Common myeloid progenitor, CD34-positive (primary cell): ENCODE results near the gene ENOPH1.

Experiments
- CTCF ChIA-PET: fragments of 350-600 bp; sonication (Branson Sonifier 250); formaldehyde crosslinking; loops from one replicate; lab custom pipeline; 2021; ENCODE audit warnings: antibody characterized with exemption; lab: Charles Lee
- POLR2A ChIA-PET: fragments of 350-600 bp; sonication (Branson Sonifier 250); formaldehyde crosslinking; loops from one replicate; lab custom pipeline; 2021; ENCODE audit warnings: antibody characterized with exemption; lab: Charles Lee
- DNase-seq, 3 donors: peaks; one replicate each; pipeline versions ENCODE4 v3.0.0 to v3.0.0-alpha.2; 2013
- H3K27ac ChIP-seq, 2 experiments: 1 replicate in 1 of 2; 2 replicates in 1 of 2; pipeline ENCODE4 v1.7.0; 2013; ENCODE audit warnings: inconsistent platforms in 2 of 2, low read length in 2 of 2, mild to moderate bottlenecking in 2 of 2, low read depth in 1 of 2, moderate library complexity in 1 of 2; ENCODE audit not compliant: severe bottlenecking in 2 of 2, insufficient read depth in 1 of 2, poor library complexity in 1 of 2
- H3K27me3 ChIP-seq, 5 experiments: replicated peaks in 2 of 5; 1 replicate in 3 of 5; 2 replicates in 2 of 5; pipeline versions ENCODE4 v1.6.1 to v1.7.0; 2013; ENCODE audit warnings: low read length in 4 of 5, mild to moderate bottlenecking in 2 of 5, moderate library complexity in 2 of 5, inconsistent platforms in 1 of 5; ENCODE audit not compliant: insufficient read depth in 5 of 5, control insufficient read depth in 4 of 5
- H3K36me3 ChIP-seq, 4 experiments: 1 replicate in 2 of 4; 2 replicates in 2 of 4; pipeline versions ENCODE4 v1.6.1 to v1.7.0; 2013; ENCODE audit warnings: low read length in 3 of 4, control low read depth in 1 of 4, mild to moderate bottlenecking in 1 of 4; ENCODE audit not compliant: control insufficient read depth in 4 of 4, insufficient read depth in 4 of 4
- H3K4me1 ChIP-seq, 4 experiments: 1 replicate in 3 of 4; 2 replicates in 1 of 4; pipeline versions ENCODE4 v1.6.1 to v1.7.1; 2013; ENCODE audit warnings: low read length in 3 of 4, mild to moderate bottlenecking in 3 of 4, control low read depth in 1 of 4, inconsistent platforms in 1 of 4, moderate library complexity in 1 of 4; ENCODE audit not compliant: control insufficient read depth in 4 of 4, insufficient read depth in 4 of 4; ENCODE audit errors: control extremely low read depth in 1 of 4
- H3K4me3 ChIP-seq, 7 experiments: 1 replicate in 4 of 7; 2 replicates in 3 of 7; pipeline versions ENCODE4 v1.5.1 to v1.7.0; 2013; ENCODE audit warnings: mild to moderate bottlenecking in 7 of 7, low read length in 6 of 7, moderate library complexity in 6 of 7, inconsistent platforms in 2 of 7, low read depth in 2 of 7, control low read depth in 1 of 7; ENCODE audit not compliant: insufficient read depth in 4 of 7, control insufficient read depth in 1 of 7; ENCODE audit errors: extremely low read depth in 1 of 7
- H3K9me3 ChIP-seq, 5 experiments: 1 replicate in 4 of 5; 2 replicates in 1 of 5; pipeline versions ENCODE4 v1.6.1 to v1.7.1; 2013; ENCODE audit warnings: low read length in 4 of 5, mild to moderate bottlenecking in 2 of 5, inconsistent platforms in 1 of 5, low read depth in 1 of 5, moderate library complexity in 1 of 5; ENCODE audit not compliant: control insufficient read depth in 4 of 5, insufficient read depth in 2 of 5; ENCODE audit errors: control extremely low read depth in 1 of 5
- WGBS: methylation state at CpG from one replicate; pipeline ENCODE4 v1.1.5; 2013; ENCODE audit not compliant: insufficient coverage; 5-methylcytosine and 5-hydroxymethylcytosine counted together

ENOPH1 gene

DNA sequence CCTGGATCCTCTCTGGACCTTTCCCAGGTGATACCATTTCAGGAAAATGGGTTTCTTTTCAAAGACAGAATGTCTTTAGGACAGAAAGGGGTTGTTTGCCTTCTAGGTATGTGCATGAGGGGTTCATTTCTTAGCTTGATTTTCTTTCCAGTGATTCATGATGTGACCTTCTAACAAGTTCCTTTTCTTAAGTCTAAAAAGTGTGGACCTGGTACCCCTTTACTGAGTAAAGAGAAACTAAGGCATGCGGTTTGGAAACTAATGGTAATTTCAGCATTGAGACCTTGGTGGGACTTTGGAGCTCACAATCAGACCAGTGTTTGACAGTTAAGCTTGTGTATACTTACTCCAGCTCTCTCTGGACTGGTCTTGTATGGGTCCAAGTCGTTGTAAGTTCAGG is 8.7 kb downstream of the ENOPH1 start:
- peaks cover 2 to 28% (median 2%) of the 10 kb centered on the region in 4 experiments for H3K36me3 ChIP-seq
- ChIA-PET CTCF (interaction anchor here (1.2 to 1.7 kb wide), 2 partner anchors 8 to 10 kb away, joined by 3 to 8 read pairs; no protein-coding TSS in a partner anchor), POLR2A (no interaction called here)
- no peaks in the 10 kb centered on the region for H3K4me1 ChIP-seq
- no peak overlapping the region for H3K4me3 ChIP-seq
- 100% methylated on average over 1 of the region's 2 CpGs for WGBS
- no peaks in the 10 kb centered on the region for H3K27me3 ChIP-seq
- no peak overlapping the region for H3K27ac ChIP-seq
- no peak for DNase-seq
- H3K9me3 ChIP-seq = no peaks in the 10 kb centered on the region

DNA sequence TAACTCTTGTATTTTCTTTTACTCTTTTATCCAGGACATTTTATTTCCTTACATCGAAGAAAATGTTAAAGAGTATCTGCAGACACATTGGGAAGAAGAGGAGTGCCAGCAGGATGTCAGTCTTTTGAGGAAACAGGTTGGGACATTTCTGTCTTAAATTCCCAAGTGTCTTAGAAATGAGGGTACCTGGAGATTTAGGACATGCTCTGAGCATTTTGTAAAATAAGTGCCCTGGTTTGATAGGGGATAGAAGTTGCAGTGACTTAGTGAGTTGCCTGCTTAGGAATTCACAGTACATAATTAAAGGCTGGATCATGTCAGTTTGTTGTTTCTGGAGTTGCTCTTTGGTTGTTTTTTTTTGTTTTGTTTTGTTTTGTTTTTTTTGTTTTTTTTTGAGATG is 17.5 kb downstream of the ENOPH1 start:
- H3K27me3 ChIP-seq = no peaks in the 10 kb centered on the region
- DNase-seq = no peak
- H3K27ac ChIP-seq = no peak overlapping the region
- CTCF ChIA-PET = interaction anchor here (1.3 kb wide), 1 partner anchor 13 kb away, joined by 3 read pairs; no protein-coding TSS in a partner anchor
- no peaks in the 10 kb centered on the region for H3K9me3 ChIP-seq
- no peaks in the 10 kb centered on the region for H3K4me1 ChIP-seq
- peaks cover 18 to 48% (median 32%) of the 10 kb centered on the region in 4 experiments for H3K36me3 ChIP-seq
- WGBS = 100% methylated on average over 1 of the region's 1 CpG
- POLR2A ChIA-PET = no interaction called here
- H3K4me3 ChIP-seq = no peak overlapping the region

DNA sequence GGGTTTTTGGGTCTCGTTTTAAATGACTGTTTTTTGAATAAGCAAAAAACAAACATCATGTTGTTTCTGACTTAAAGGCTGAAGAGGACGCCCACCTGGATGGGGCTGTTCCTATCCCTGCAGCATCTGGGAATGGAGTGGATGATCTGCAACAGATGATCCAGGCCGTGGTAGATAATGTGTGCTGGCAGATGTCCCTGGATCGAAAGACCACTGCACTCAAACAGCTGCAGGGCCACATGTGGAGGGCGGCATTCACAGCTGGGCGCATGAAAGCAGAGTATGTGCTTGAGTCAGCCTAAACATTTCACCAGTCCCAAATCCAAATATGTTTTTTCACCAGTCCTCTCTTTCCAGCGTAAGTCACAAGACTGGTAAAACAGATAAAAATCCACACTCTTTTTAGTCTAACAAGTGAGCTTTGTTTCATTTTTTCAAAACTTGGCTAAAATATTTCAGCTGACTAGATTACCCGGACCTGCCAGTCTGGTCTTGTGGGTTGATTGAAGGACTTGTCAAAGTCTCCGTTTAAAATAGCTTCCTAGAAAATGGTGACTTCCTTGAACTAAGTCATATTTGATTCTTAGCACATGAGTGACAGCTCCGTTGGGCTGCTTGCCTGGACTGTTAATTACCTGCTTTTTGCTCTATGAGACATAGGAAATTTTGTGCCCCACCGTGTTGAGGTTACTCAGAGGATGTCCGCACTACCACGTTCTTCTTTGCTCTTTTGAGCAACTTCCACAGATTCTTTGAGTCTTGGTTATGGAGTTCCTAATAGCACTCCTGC is 20.8 kb downstream of the ENOPH1 start:
- H3K27ac ChIP-seq = no peak overlapping the region

DNA sequence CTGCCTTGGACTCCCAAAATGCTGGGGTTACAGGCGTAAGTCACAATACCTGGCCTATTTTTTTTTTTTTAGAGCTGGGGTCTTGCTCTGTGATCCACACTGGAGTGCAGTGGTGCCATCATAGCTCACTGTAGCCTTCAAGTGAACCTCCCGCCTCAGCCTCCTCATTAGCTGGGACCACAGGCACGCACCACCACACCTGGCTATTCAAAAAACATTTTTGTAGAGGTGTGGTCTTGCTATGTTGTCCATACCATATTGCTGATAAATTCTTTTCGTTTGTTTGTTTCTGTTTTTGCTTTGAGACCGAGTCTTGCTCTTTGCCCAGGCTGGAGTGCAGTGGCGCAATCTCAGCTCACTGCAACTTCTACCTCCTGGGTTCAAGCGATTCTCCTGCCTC is 21.6 kb downstream of the ENOPH1 start:
- ChIA-PET POLR2A (no interaction called here), CTCF (interaction anchor here (1.1 to 1.8 kb wide), 3 partner anchors 8 to 290 kb away, joined by 3 to 7 read pairs (median 5); no protein-coding TSS in a partner anchor)
- no peak overlapping the region for H3K27ac ChIP-seq
- H3K4me3 ChIP-seq = no peak overlapping the region
- H3K4me1 ChIP-seq = no peaks in the 10 kb centered on the region
- H3K27me3 ChIP-seq = no peaks in the 10 kb centered on the region
- no peak for DNase-seq
- WGBS = 100% methylated on average over 5 of the region's 7 CpGs
- H3K36me3 ChIP-seq = peaks cover 19 to 74% (median 45%) of the 10 kb centered on the region in 4 experiments
- H3K9me3 ChIP-seq = no peaks in the 10 kb centered on the region

More for the DNA sequence above, 20.8 kb downstream of the ENOPH1 start:
- 94% methylated on average over 11 of the region's 13 CpGs for WGBS
- no peaks in the 10 kb centered on the region for H3K9me3 ChIP-seq
- peaks cover 19 to 68% (median 39%) of the 10 kb centered on the region in 4 experiments for H3K36me3 ChIP-seq
- no peak overlapping the region for H3K4me3 ChIP-seq
- no peaks in the 10 kb centered on the region for H3K27me3 ChIP-seq
- DNase-seq = no peak
- POLR2A ChIA-PET = no interaction called here
- CTCF ChIA-PET = interaction anchor here (1.1 to 1.8 kb wide), 2 partner anchors 9 to 287 kb away, joined by 3 to 7 read pairs; no protein-coding TSS in a partner anchor
- H3K4me1 ChIP-seq = no peaks in the 10 kb centered on the region

- no peak for DNase-seq
- Histone ChIP-seq H3K4me3 (no peak overlapping the region), H3K27ac (no peak overlapping the region), H3K9me3 (no peaks in the 10 kb centered on the region), H3K4me1 (no peaks in the 10 kb centered on the region), H3K36me3 (peaks cover 8 to 66% (median 49%) of the 10 kb centered on the region in 4 experiments), H3K27me3 (no peaks in the 10 kb centered on the region)
- ChIA-PET POLR2A (no interaction called here), CTCF (interaction anchor here (1.0 kb wide), 1 partner anchor 13 kb away, joined by 3 read pairs; no protein-coding TSS in a partner anchor)
- 100% methylated on average over 4 of the region's 7 CpGs for WGBS
Observed at GRCh38 chr4:82457266-82457665, 26.9 kb downstream of the ENOPH1 start.

DNA sequence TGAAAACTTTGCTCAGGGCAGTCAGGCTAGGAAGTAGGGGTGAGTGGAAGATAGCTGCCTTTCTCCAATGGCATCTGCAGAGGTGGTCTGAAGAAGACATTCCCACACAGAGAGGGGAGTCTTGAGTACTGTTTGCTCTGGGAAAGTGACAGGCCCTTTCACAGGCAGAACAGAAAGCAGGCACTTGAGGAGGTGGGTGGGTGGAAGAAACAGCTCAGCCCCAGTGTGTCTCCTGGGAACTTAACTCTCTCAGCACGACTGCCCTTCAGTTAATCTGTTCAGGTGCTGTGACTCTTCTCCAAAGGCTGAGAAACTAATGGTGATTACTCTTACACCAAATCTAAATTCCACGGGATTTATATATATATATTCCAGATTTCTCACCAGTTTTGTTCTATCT is 28.3 kb downstream of the ENOPH1 start:
- ChIA-PET POLR2A (no interaction called here), CTCF (interaction anchor here (0.9 to 1.7 kb wide), 3 partner anchors 29 to 319 kb away, joined by 3 to 6 read pairs (median 4); no protein-coding TSS in a partner anchor)
- H3K27me3 ChIP-seq = no peaks in the 10 kb centered on the region
- H3K9me3 ChIP-seq = no peaks in the 10 kb centered on the region
- 88% methylated on average over 1 of the region's 2 CpGs for WGBS
- H3K4me3 ChIP-seq = no peak overlapping the region
- H3K4me1 ChIP-seq = no peaks in the 10 kb centered on the region
- H3K36me3 ChIP-seq = peaks cover 8 to 60% (median 44%) of the 10 kb centered on the region in 4 experiments
- no peak overlapping the region for H3K27ac ChIP-seq
- no peak for DNase-seq

GRCh38 chr4:82461710-82462109 is 31.3 kb downstream of the ENOPH1 start:
- CTCF ChIA-PET = interaction anchor here (0.7 to 1.6 kb wide), 8 partner anchors 8 to 366 kb away, joined by 3 to 6 read pairs (median 4); no protein-coding TSS in a partner anchor
- peaks cover 4 to 49% (median 36%) of the 10 kb centered on the region in 4 experiments for H3K36me3 ChIP-seq
- H3K27me3 ChIP-seq = no peaks in the 10 kb centered on the region
- DNase-seq = no peak
- POLR2A ChIA-PET = no interaction called here
- H3K27ac ChIP-seq = no peak overlapping the region
- no peak overlapping the region for H3K4me3 ChIP-seq
- H3K9me3 ChIP-seq = no peaks in the 10 kb centered on the region
- no peaks in the 10 kb centered on the region for H3K4me1 ChIP-seq
- no CpG with 5 or more reads among the region's 2 CpGs for WGBS
